Immature natural killer cell (primary cell): Measurements from ENCODE around the gene PABPN1L. TPM values are rescaled to one million over a fixed set of nuclear protein-coding genes. Genes with fewer than 3 reads are reported as not detected.
A peak's percentile ranks its signal among the peaks of the same experiment; 100 is the strongest.

ENCODE experiments used
- DNase-seq, 3 donors: peaks; one replicate each; pipeline ENCODE4 v3.0.0; 2022; ENCODE audit warnings: mixed read lengths in 1 of 3
- H3K27ac Mint-ChIP-seq, 6 donors: one replicate each; pipeline ENCODE4 v1.8.0; 2020; ENCODE audit warnings: mixed read lengths in 6 of 6, mild to moderate bottlenecking in 5 of 6, inconsistent platforms in 4 of 6, moderate library complexity in 3 of 6
- H3K27me3 Mint-ChIP-seq, 3 donors: one replicate each; pipeline ENCODE4 v1.8.0; 2020 to 2021; ENCODE audit warnings: low read depth in 3 of 3, mild to moderate bottlenecking in 3 of 3, mixed read lengths in 3 of 3, moderate library complexity in 3 of 3, inconsistent platforms in 1 of 3
- H3K36me3 Mint-ChIP-seq, 3 donors: one replicate each; pipeline ENCODE4 v1.8.0; 2020; ENCODE audit warnings: mixed read lengths in 3 of 3, inconsistent platforms in 2 of 3, mild to moderate bottlenecking in 2 of 3
- H3K4me1 Mint-ChIP-seq, 2 donors: one replicate each; pipeline ENCODE4 v1.8.0; 2020; ENCODE audit warnings: inconsistent platforms in 2 of 2, mild to moderate bottlenecking in 2 of 2, mixed read lengths in 2 of 2, moderate library complexity in 1 of 2
- H3K4me3 Mint-ChIP-seq, 5 donors: one replicate each; pipeline ENCODE4 v1.8.0; 2020; ENCODE audit warnings: mild to moderate bottlenecking in 5 of 5, mixed read lengths in 5 of 5, inconsistent platforms in 3 of 5, moderate library complexity in 3 of 5
- H3K9me3 Mint-ChIP-seq, 6 donors: one replicate each; pipeline ENCODE4 v1.8.0; 2020; ENCODE audit warnings: mild to moderate bottlenecking in 6 of 6, mixed read lengths in 6 of 6, inconsistent platforms in 4 of 6, moderate library complexity in 3 of 6
- polyA plus RNA-seq, 3 donors: library from polyadenylated mRNA; unstranded; fragments of 300-500 nt; fragmentation: Illumina TruSeq; gene quantifications; one replicate each; pipeline ENCODE4 v1.2.3, GENCODE V29; 2021

PABPN1L gene
- polyA plus RNA-seq, 3 donors from 2014 or later = not detected

DNA sequence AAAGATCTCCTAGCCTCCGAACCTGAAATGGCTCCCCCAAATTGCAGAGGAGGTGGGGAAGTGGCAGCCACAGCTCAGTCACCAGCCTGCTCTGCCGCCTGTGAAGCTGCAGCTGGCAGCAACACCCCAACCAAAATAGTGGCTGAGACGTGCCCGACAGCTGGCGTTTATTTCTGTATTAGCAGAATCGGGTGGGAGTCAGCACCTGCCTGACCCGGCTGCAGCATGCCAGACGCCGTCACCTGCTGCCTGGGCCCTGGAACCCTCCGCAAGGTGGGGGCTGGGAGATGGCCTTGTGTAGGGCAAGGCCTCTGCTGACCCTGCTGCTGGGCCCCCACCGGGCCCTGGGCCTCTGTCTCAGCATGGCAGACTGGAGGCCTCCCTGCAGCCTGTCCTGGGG, 17.5 kb upstream of the PABPN1L start:
- Mint-ChIP-seq H3K9me3 (no peaks in the 10 kb centered on the region), H3K36me3 (no peaks in the 10 kb centered on the region), H3K27me3 (no peaks in the 10 kb centered on the region), H3K4me3 (no peak overlapping the region), H3K4me1 (peaks cover 0 to 3% of the 10 kb centered on the region in 2 donors), H3K27ac (no peak overlapping the region)
- DNase-seq = no peak

DNA sequence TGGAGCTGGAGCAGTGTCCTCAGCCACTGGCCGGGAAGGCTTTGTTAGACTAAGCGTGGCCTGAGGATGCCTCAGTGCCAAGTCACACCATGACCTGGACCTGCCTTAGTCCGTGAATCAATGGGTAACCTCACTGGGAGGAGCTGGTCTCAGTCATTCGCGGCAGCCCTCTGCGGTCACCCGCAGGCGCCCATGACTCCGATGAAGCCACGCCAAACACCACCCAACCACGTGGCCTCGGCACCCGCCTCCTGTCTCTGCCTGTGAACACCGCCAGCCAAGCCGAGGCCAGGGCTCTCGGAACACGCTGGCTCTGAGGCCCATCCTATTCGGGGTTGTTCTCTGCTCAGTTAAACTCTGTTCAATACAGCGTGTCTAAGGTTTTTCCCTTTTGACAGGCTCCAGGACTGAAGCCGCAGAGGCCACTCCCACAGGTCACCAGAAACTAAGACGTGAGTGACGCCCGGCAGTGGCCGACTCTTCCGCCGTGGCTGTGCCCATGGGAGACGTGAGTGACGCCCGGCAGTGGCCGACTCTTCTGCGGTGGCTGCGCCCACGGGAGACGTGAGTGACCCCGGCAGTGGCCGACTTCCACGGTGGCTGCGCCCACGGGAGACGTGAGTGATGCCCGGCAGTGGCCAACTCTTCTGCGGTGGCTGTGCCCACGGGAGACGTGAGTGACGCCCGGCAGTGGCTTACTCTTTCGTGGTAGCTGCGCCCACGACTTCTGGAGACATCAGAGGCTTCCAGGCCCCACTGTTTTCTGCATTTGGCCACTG, 16.8 kb upstream of the PABPN1L start:
- DNase-seq = no peak
- Mint-ChIP-seq H3K9me3 (no peaks in the 10 kb centered on the region), H3K27ac (no peak overlapping the region), H3K36me3 (no peaks in the 10 kb centered on the region), H3K4me1 (peaks cover 0 to 3% of the 10 kb centered on the region in 2 donors), H3K4me3 (no peak overlapping the region), H3K27me3 (no peaks in the 10 kb centered on the region)

GRCh38 chr16:88882358-88883030, 16.0 kb upstream of the PABPN1L start:
- no peaks in the 10 kb centered on the region for H3K9me3 Mint-ChIP-seq
- peaks cover 0 to 3% of the 10 kb centered on the region in 2 donors for H3K4me1 Mint-ChIP-seq
- H3K36me3 Mint-ChIP-seq = no peaks in the 10 kb centered on the region
- no peak overlapping the region for H3K4me3 Mint-ChIP-seq
- DNase-seq = no peak
- H3K27ac Mint-ChIP-seq = no peak overlapping the region
- H3K27me3 Mint-ChIP-seq = no peaks in the 10 kb centered on the region

GRCh38 chr16:88881675-88882357, 15.4 kb upstream of the PABPN1L start:
- no peaks in the 10 kb centered on the region for H3K36me3 Mint-ChIP-seq
- DNase-seq = no peak
- H3K9me3 Mint-ChIP-seq = no peaks in the 10 kb centered on the region
- no peak overlapping the region for H3K4me3 Mint-ChIP-seq
- H3K27me3 Mint-ChIP-seq = no peaks in the 10 kb centered on the region
- H3K4me1 Mint-ChIP-seq = peaks cover 0 to 3% of the 10 kb centered on the region in 2 donors
- H3K27ac Mint-ChIP-seq = no peak overlapping the region

GRCh38 chr16:88881007-88881615, 14.7 kb upstream of the PABPN1L start:
- H3K27ac Mint-ChIP-seq = no peak overlapping the region
- H3K27me3 Mint-ChIP-seq = peaks cover 0 to 1% (median 0%) of the 10 kb centered on the region in 3 donors
- DNase-seq = no peak
- no peak overlapping the region for H3K4me3 Mint-ChIP-seq
- H3K4me1 Mint-ChIP-seq = peaks cover 0 to 3% of the 10 kb centered on the region in 2 donors
- no peaks in the 10 kb centered on the region for H3K36me3 Mint-ChIP-seq
- no peaks in the 10 kb centered on the region for H3K9me3 Mint-ChIP-seq

GRCh38 chr16:88880226-88881006, 14.0 kb upstream of the PABPN1L start:
- Mint-ChIP-seq H3K4me1 (peaks cover 0 to 3% of the 10 kb centered on the region in 2 donors), H3K4me3 (no peak overlapping the region), H3K27me3 (peaks cover 0 to 1% (median 0%) of the 10 kb centered on the region in 3 donors), H3K36me3 (no peaks in the 10 kb centered on the region), H3K9me3 (no peaks in the 10 kb centered on the region), H3K27ac (no peak overlapping the region)
- no peak for DNase-seq

DNA sequence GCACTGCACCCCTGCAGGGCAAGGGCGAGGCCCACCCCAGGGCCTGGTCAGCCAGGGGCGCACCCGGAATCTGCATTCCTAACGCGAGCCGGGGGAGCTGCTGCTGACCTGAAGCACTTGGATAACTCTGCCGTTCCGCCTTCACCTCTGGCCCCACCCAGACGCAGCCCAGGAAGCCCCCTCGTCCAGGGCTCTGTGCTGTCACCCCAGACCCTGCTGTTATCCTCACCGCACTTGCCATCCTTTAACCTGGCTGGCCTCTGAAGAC, 13.3 kb upstream of the PABPN1L start:
- Mint-ChIP-seq H3K27me3 (peaks cover 0 to 1% (median 0%) of the 10 kb centered on the region in 3 donors), H3K36me3 (no peaks in the 10 kb centered on the region), H3K27ac (no peak overlapping the region), H3K4me3 (no peak overlapping the region), H3K4me1 (peaks cover 0 to 3% of the 10 kb centered on the region in 2 donors), H3K9me3 (no peaks in the 10 kb centered on the region)
- DNase-seq = no peak

GRCh38 chr16:88878967-88879787, 12.7 kb upstream of the PABPN1L start:
- no peak for DNase-seq
- H3K27ac Mint-ChIP-seq = no peak overlapping the region
- H3K4me3 Mint-ChIP-seq = no peak overlapping the region
- H3K4me1 Mint-ChIP-seq = peaks cover 0 to 3% of the 10 kb centered on the region in 2 donors
- H3K9me3 Mint-ChIP-seq = no peaks in the 10 kb centered on the region
- no peaks in the 10 kb centered on the region for H3K36me3 Mint-ChIP-seq
- H3K27me3 Mint-ChIP-seq = peaks cover 0 to 1% (median 0%) of the 10 kb centered on the region in 3 donors

DNA sequence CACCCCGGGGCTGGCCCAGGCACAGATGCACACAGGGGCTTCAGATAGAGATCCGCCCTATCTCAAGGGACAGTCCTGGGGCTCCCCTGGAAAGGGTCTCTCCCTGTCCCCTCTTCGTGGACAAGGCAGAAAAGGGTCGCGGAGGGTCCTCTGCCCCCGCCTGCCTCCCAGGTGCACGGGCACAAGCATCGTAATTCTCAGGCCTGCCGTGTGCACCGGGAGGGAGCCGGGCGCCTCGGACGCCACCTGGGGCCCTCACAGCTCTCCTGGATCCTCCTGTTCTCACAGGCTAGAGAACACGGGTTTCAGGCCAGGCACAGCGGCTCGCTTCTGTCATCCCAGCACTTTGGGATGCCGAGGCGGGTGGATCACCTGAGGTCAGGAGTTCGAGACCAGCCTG, 11.9 kb upstream of the PABPN1L start:
- Mint-ChIP-seq H3K4me3 (no peak overlapping the region), H3K4me1 (peaks cover 0 to 3% of the 10 kb centered on the region in 2 donors), H3K9me3 (no peaks in the 10 kb centered on the region)

GRCh38 chr16:88877564-88878289, 11.3 kb upstream of the PABPN1L start:
- H3K9me3 Mint-ChIP-seq = no peaks in the 10 kb centered on the region
- peaks cover 0 to 3% of the 10 kb centered on the region in 2 donors for H3K4me1 Mint-ChIP-seq
- no peak overlapping the region for H3K27ac Mint-ChIP-seq
- no peak for DNase-seq
- no peak overlapping the region for H3K4me3 Mint-ChIP-seq
- H3K27me3 Mint-ChIP-seq = peaks cover 0 to 1% (median 0%) of the 10 kb centered on the region in 3 donors
- H3K36me3 Mint-ChIP-seq = no peaks in the 10 kb centered on the region

More for the DNA sequence above, 11.9 kb upstream of the PABPN1L start:
- DNase-seq = no peak
- H3K36me3 Mint-ChIP-seq = no peaks in the 10 kb centered on the region
- H3K27ac Mint-ChIP-seq = no peak overlapping the region
- peaks cover 0 to 1% (median 0%) of the 10 kb centered on the region in 3 donors for H3K27me3 Mint-ChIP-seq

DNA sequence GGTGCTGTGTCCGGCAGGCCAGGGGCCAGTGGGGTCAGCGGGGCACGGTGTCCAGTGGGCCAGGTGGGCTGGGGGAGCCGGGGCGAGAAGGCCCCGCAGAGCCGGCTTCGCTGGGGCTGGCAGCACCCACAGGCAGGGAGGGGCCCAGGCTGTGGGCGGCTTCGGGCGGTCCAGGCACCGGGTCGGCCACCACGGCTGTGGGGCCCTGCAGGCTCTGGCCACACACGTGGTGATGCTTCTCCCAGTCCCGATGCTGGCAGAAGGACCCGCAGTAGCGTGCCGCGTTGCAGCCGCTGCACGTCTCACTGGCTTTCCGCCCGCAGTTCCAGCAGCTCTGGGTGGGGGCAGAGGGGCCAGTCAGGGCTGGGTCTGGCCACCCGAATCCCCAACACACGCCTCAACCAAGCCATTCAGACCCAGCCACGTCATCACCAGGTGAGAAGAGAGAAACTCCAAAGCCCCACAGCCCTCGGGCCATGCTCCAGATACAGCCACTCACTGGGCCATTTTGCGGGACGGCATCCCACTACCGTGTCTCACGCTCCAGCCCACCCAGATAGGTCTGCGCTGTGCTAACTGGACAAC, 10.6 kb upstream of the PABPN1L start:
- H3K4me3 Mint-ChIP-seq = no peak overlapping the region
- no peaks in the 10 kb centered on the region for H3K36me3 Mint-ChIP-seq
- no peaks in the 10 kb centered on the region for H3K9me3 Mint-ChIP-seq
- H3K4me1 Mint-ChIP-seq = peaks cover 0 to under 1% of the 10 kb centered on the region in 2 donors
- DNase-seq = no peak
- H3K27me3 Mint-ChIP-seq = peaks cover 0 to 1% (median 0%) of the 10 kb centered on the region in 3 donors
- H3K27ac Mint-ChIP-seq = no peak overlapping the region

GRCh38 chr16:88875703-88876234, 9.3 kb upstream of the PABPN1L start:
- peaks cover 0 to 3% (median 1%) of the 10 kb centered on the region in 3 donors for H3K27me3 Mint-ChIP-seq
- H3K36me3 Mint-ChIP-seq = no peaks in the 10 kb centered on the region
- H3K4me1 Mint-ChIP-seq = peaks cover 0 to 1% of the 10 kb centered on the region in 2 donors
- H3K9me3 Mint-ChIP-seq = no peaks in the 10 kb centered on the region
- H3K27ac Mint-ChIP-seq = peak overlapping the region in 1 of 6 donors; percentile 75
- no peak for DNase-seq
- no peak overlapping the region for H3K4me3 Mint-ChIP-seq
